COLO829 (cell line): Measurements from ENCODE around the gene HEMK1.

Source experiments
- DNase-seq: peaks from one replicate; pipeline ENCODE4 v3.0.0; 2012; ENCODE audit warnings: low spot score

Gene HEMK1

DNA sequence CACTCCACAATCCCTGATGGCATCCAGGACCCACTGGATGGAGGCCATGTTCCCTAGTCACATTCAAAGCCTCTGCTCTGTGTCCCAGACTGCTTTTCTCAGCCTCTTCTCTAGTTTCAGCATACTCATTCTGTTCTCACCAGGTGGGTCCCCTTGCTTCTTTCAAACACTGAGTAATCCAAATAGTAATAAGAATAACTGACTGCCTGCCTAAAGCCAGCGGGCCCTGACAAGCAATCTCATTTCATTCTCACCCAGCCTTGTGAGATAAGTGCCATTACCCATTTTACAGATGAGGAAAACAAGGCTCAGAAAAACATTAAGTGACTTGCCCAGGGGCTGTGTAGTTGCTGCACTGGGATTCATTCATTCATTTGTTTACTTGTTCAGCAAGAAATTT lies 73.1 kb downstream of the HEMK1 start:
- no peak for DNase-seq

DNA sequence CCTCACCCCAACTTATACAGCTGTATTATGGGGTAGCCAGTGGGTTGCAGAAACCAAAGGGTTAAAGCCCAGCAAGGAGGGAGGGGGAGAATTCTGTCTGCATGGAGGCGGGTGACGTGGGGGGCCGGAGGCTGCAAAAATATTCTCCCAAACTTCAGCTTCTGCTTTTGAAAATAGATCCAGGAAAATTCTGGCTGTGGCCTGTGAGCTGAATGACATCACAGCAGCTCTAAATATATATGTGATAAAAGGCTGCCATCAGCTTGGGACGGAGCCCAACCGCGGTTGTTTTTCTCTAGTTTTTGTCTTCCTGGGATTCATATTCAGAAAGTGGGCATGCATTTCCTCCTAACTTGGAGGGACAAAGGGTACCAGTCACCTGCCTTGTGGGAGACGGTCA lies 75.2 kb downstream of the HEMK1 start:
- DNase-seq, result no peak

DNA sequence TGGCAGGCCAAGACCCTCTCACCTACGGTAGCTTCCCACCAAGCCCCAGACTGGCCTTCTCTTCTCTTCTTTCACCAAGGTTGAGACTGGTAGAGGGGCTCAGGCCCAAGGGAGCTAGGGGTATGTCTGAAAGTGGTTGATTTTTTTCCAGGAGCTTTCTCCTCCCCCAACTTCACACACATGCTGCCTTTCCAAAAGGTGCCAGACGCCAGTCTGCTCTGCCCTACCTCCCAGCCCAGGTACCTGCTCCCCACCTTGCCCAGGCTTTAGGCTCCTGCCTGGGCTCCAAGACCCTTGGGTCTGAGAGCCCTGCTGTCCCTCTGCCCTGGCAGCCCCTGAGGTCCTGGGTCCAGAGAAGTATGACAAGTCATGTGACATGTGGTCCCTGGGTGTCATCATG lies 76.1 kb downstream of the HEMK1 start:
- no peak for DNase-seq
